NCI-H345 treated with DMSO at 0.1 percent for 48 hours (cell line): ENCODE measurements around the gene FYN.
"Not testable (repeated sequence)": the region's sequence is repeated elsewhere in the genome, so short reads cannot be mapped to it uniquely, and the experiment has no call there.

ENCODE experiments used
- DNase-seq: peaks from one replicate; lab custom pipeline; 2025; ENCODE audit not compliant: unreplicated experiment; lab: John Stamatoyannopoulos, UW

FYN gene

GRCh38 chr6:111792914-111793700 lies 80.1 kb downstream of the FYN start:
- DNase-seq, result no peak

DNA sequence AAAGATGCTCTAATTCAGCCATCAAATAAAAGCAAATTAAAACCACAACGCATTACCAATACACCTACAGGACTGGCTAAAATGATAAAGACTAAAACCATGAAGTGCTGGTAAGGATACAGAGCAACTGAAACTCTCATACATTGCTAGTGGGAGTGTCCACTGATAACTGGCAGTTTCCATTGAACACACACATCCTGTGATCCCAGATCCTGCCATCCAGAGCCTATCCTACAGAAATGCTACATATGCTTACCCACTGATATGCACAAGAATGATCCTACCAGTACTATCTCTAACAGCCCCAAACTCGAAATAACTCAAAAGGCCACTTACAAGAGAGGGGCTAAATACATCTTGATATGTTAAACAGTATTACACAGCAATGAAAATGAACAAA lies 81.0 kb downstream of the FYN start:
- DNase-seq, result no peak

GRCh38 chr6:111791415-111791814 lies 81.8 kb downstream of the FYN start:
- no peak for DNase-seq

- no peak for DNase-seq
These were observed 83.7 kb downstream of the FYN start for GRCh38 chr6:111789598-111789997.

- no peak for DNase-seq
These were observed 84.6 kb downstream of the FYN start for GRCh38 chr6:111788379-111789276.

GRCh38 chr6:111786151-111786550 lies 87.1 kb downstream of the FYN start:
- not testable (repeated sequence) for DNase-seq

DNA sequence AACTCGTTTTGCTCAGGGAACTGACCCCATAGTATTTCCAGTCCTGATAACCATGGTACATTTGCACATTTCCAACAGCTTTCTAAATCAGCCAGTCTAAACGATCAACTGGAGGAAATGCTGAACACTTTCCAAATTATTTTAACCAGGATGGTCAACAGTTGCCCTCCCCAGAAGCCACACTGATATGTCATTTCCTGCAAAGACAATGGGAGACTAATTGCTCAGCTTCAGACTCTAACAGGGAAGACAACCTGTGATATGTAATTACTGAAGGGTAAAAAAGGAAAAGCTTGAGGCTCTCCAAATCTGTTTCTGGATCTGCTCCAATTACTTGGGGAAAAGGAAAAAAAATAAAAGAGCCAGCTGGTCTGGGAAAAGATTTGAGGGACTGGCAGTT lies 88.8 kb downstream of the FYN start:
- DNase-seq, result no peak

DNA sequence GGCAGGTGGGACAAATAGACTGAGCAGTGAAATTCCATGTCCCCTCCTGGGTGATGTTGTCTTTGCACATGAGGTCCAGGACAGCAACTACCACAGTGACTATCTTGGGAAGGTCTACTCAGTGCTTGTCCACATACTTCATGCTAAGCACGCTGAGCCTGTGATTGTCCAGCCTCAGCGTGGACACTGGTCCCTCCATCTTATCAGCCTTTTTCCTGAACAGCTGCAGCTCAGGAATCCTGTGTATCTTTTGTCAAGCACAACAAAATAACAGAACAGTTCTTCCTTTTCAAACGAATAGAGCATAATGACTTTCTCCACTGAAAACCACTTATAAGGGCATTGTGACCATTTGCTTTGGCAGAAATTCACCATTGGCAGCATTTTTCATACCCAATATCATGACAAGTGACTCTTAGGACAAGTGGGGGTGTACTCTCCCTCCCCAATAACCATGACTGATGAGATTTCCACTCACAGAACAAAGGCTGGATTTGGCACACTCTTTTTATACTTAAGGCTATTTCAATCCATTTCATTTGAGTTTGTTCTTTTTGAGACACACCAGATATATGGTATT lies 90.3 kb downstream of the FYN start:
- no peak for DNase-seq

GRCh38 chr6:111782192-111782809 lies 91.0 kb downstream of the FYN start:
- DNase-seq, result no peak

DNA sequence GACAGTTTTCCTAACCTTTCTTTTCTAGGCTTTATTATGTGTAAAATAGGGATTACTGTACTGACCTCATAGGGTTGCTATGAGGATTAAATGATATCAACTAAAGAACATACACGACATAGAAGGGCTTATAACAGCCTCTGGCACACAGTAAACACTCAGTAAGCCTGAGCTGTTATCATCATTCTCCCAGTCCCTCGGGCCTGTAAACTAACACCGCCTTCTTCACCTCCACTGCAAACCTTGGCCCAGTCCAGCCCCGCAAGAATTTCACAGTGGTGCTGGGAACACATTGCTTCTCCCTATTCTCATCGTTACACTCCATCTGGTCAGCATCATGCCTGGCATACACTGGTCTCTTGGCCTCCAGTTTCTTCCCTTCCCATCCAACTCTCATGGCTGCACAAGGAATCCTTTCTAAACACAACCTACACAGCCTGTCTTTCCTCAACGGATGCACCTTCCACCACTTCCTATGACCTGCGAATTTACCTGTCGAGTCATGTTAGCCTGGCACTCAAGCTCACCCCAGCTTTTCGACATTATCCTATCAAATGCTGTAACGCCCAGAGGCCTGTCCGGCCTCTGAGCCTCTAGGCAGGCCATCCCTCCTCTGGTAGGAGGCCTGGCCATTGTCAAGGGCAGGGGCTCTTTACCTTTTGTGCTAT lies 92.1 kb downstream of the FYN start:
- no peak for DNase-seq

GRCh38 chr6:111780393-111780792 lies 92.9 kb downstream of the FYN start:
- DNase-seq, result no peak

GRCh38 chr6:111779660-111780059 lies 93.6 kb downstream of the FYN start:
- DNase-seq, result no peak

- no peak for DNase-seq
These were observed 94.2 kb downstream of the FYN start for GRCh38 chr6:111779031-111779430.

GRCh38 chr6:111777357-111777756 lies 95.9 kb downstream of the FYN start:
- no peak for DNase-seq

- no peak for DNase-seq
These were observed 96.7 kb downstream of the FYN start for GRCh38 chr6:111776236-111777221.

DNA sequence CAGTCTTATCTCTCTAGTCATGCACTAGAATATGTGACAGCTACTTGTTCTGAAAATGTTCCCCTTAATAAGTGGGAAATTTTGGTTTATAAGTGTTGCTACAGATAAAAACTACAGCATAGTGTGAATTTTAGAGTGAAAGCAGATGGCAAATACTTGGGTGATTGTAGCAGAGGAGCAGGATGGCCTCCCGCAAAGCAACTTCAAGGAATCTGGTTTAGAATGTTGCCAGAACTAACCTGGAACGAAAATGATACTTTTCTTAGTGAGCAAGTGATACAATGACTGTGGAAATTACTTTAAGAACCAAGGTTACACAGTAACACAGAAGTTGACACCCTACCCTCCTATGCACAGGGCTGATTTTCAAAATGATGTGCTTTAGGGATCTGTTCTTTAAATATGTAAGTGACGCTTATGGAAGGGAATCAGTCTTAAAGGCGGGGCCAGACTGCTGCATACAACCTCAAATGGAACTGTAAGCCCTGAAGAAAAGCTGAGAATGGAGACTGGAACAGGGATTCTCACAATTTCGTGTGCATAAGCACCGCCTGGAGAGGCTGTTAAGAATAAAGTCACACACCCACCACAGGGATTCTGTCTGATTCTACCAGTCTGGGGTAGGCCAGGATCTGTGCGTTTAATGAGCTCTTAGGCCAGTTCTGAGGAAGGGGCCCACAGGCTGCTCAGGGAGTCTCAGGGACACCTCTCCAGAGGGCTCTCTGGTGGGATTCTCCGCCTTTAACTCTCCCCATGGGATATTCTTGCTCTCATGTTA lies 97.9 kb downstream of the FYN start:
- no peak for DNase-seq

DNA sequence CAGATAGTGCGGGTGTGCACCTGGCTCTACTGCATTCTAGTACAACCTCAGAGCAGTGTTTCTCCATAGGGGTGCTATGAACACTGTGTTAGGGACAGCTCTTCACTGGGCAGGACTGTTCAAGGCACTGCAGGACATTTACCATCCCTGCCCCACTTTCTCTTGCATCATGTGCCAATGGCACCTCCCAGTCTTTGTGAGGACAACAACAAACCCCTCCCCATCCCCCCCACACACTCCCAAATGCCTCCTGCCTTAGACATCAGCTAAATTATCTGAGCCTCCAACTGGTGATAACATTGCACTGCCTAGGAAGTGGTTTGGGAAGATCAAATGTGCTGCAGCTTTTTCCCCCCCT lies 98.9 kb downstream of the FYN start:
- DNase-seq, result no peak

DNA sequence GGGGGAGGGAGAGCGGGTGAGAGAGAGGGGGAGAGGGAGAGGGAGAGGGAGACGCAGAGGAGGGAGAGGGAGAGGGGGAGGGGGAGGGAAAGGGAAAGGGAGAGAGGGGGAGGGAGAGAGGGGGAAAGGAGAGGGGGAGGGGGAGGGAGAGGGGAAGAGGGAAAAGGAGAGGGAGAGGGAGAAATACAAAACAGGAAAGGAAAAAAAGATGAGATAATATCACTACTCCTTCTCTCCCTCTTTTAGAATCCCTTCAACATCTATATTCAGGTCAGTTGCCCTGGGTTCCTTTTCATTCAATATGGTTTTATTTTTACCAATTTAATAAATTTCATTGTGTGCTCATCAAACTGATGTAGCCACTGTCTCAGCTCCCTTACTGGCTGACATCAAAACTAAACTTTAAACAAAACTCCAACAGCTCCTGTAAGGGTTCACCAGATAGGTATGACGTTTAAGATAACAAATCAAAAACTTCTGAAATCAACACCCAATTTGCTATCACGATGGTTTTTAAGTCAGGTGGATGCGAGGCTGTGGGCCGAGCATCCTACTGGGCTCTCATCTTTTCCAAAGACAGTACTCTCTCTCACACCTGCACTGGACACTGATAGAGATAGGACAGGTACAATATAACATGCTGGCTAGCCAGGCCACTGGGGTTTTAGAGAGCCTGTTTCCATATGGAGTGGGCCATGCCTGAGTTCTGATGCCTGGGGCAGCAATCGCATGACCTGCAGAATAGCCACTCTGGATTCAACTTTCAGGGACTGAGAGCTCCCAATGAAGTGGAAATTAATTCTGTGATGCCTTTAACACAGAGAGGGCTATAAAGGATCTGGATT lies 99.5 kb downstream of the FYN start:
- DNase-seq, result no peak
